IMR-90 (cell line): ENCODE measurements around the gene TBC1D1. TPM values are rescaled to one million over a fixed set of nuclear protein-coding genes. Genes with fewer than 3 reads are reported as not detected.

Source experiments
- ATAC-seq: fragments of 200-7000 bp; cut with Tn5 transposase; 2 replicates; pipeline ENCODE4 v1.9.1; 2020; ENCODE audit warnings: low read depth, mild to moderate bottlenecking, moderate library complexity
- BruUV-seq: library from RNA; stranded (reverse); fragments of 400-500 nt; replicated peaks from 2 replicates; lab custom pipeline; 2021; lab: Mats Ljungman, UMichigan
- CTCF ChIA-PET: fragments of 300-600 bp; formaldehyde crosslinking; extraction: SDS; loops from one replicate; lab custom pipeline; 2021; ENCODE audit warnings: antibody characterized with exemption; lab: Yijun Ruan, JAX
- POLR2A ChIA-PET: fragments of 300-600 bp; sonication (Branson Sonifier 250); formaldehyde crosslinking; loops from one replicate; lab custom pipeline; 2022; ENCODE audit warnings: antibody characterized with exemption; ENCODE audit not compliant: unreplicated experiment; lab: Charles Lee
- DNase-seq: peaks from one replicate; pipeline ENCODE4 v3.0.0; 2013
- H2AFZ ChIP-seq: replicated peaks from 2 replicates; pipeline ENCODE3; 2013; ENCODE audit warnings: low read length, mild to moderate bottlenecking; ENCODE audit not compliant: poor library complexity
- H2AK5ac ChIP-seq: 2 replicates; pipeline ENCODE4 v1.6.1; 2013; ENCODE audit warnings: low read depth, low read length, inconsistent platforms
- H2AK9ac ChIP-seq: replicated peaks from 2 replicates; pipeline ENCODE3; 2013; ENCODE audit warnings: mild to moderate bottlenecking, low read depth, low read length, moderate library complexity; ENCODE audit not compliant: poor library complexity
- H2BK120ac ChIP-seq: 2 replicates; pipeline ENCODE4 v1.6.1; 2013; ENCODE audit warnings: low read depth, low read length, inconsistent platforms
- H2BK15ac ChIP-seq: 3 replicates; pipeline ENCODE4 v1.6.1; 2013; ENCODE audit warnings: low read depth, low read length, inconsistent platforms
- H2BK20ac ChIP-seq: 2 replicates; pipeline ENCODE4 v1.6.1; 2013; ENCODE audit warnings: low read depth, mild to moderate bottlenecking, inconsistent platforms, low read length, moderate library complexity
- H2BK5ac ChIP-seq: 2 replicates; pipeline ENCODE4 v1.6.1; 2013; ENCODE audit warnings: mild to moderate bottlenecking, low read depth, low read length, inconsistent platforms; ENCODE audit not compliant: poor library complexity, severe bottlenecking
- H3K14ac ChIP-seq: replicated peaks from 2 replicates; pipeline ENCODE4 v1.6.1; 2013; ENCODE audit warnings: low read depth, low read length, inconsistent platforms
- H3K18ac ChIP-seq: 2 replicates; pipeline ENCODE4 v1.6.1; 2013; ENCODE audit warnings: low read depth, low read length, control low read depth
- H3K23ac ChIP-seq: 2 replicates; pipeline ENCODE4 v1.6.1; 2013; ENCODE audit warnings: low read depth, low read length, inconsistent platforms
- H3K27ac ChIP-seq: 2 replicates; pipeline ENCODE4 v1.5.1; 2013; ENCODE audit warnings: mild to moderate bottlenecking, control low read depth, low read length; ENCODE audit not compliant: insufficient read depth
- H3K27me3 ChIP-seq: 2 replicates; pipeline ENCODE4 v1.6.1; 2013; ENCODE audit warnings: low read length; ENCODE audit not compliant: control insufficient read depth, insufficient read depth
- H3K36me3 ChIP-seq: 2 replicates; pipeline ENCODE4 v1.6.1; 2013; ENCODE audit warnings: low read length, mixed read lengths; ENCODE audit not compliant: control insufficient read depth, insufficient read depth
- H3K4ac ChIP-seq: 2 replicates; pipeline ENCODE4 v1.6.1; 2013; ENCODE audit warnings: low read depth, low read length, inconsistent platforms
- H3K4me1 ChIP-seq: 2 replicates; pipeline ENCODE4 v1.6.1; 2013; ENCODE audit warnings: low read length, mixed read lengths; ENCODE audit not compliant: control insufficient read depth, insufficient read depth
- H3K4me2 ChIP-seq: 2 replicates; pipeline ENCODE4 v1.6.1; 2013; ENCODE audit warnings: low read depth, mild to moderate bottlenecking, control low read depth, low read length, moderate library complexity
- H3K4me3 ChIP-seq: 2 replicates; pipeline ENCODE4 v1.5.1; 2013; ENCODE audit warnings: low read depth, mild to moderate bottlenecking, control low read depth, low read length, moderate library complexity; ENCODE audit not compliant: insufficient read depth
- H3K56ac ChIP-seq: 2 replicates; pipeline ENCODE4 v1.6.1; 2013; ENCODE audit warnings: low read length, inconsistent platforms; ENCODE audit not compliant: insufficient read depth; ENCODE audit errors: extremely low read depth
- H3K79me1 ChIP-seq, 2 experiments: 2 replicates each; pipeline ENCODE4 v1.6.1; 2013; ENCODE audit warnings: low read length in 2 of 2, inconsistent platforms in 1 of 2, low read depth in 1 of 2
- H3K9ac ChIP-seq: 2 replicates; pipeline ENCODE4 v1.6.1; 2013; ENCODE audit warnings: low read depth, low read length, control low read depth
- H3K9me1 ChIP-seq: 2 replicates; pipeline ENCODE4 v1.6.1; 2013; ENCODE audit warnings: low read length, inconsistent platforms; ENCODE audit not compliant: insufficient read depth
- H3K9me3 ChIP-seq: 2 replicates; pipeline ENCODE4 v1.6.1; 2013; ENCODE audit warnings: low read length; ENCODE audit not compliant: control insufficient read depth, insufficient read depth
- H4K20me1 ChIP-seq: 2 replicates; pipeline ENCODE4 v1.6.1; 2013; ENCODE audit warnings: low read length, inconsistent platforms; ENCODE audit not compliant: insufficient read depth
- H4K5ac ChIP-seq: 2 replicates; pipeline ENCODE4 v1.6.1; 2013; ENCODE audit warnings: mild to moderate bottlenecking, low read depth, low read length, control low read depth
- H4K8ac ChIP-seq, 2 experiments: 2 replicates each; pipeline ENCODE4 v1.6.1; 2013; ENCODE audit warnings: low read depth in 2 of 2, low read length in 2 of 2, control low read depth in 1 of 2, inconsistent platforms in 1 of 2
- H4K91ac ChIP-seq: 2 replicates; pipeline ENCODE4 v1.6.1; 2013; ENCODE audit warnings: low read depth, low read length, inconsistent platforms; ENCODE audit not compliant: insufficient read depth
- BHLHE40 ChIP-seq: fragments of 150-350 bp; IDR thresholded peaks from 2 replicates; pipeline ENCODE4 v1.6.1; 2016; ENCODE audit warnings: mild to moderate bottlenecking, low read depth, low read length
- CEBPB ChIP-seq: IDR thresholded peaks from 2 replicates; pipeline ENCODE4 v1.6.1; 2012; ENCODE audit warnings: low read depth, low read length, improper control_type of control experiment
- CHD1 ChIP-seq: IDR thresholded peaks from 2 replicates; pipeline ENCODE4 v1.6.1; 2012; ENCODE audit warnings: low read depth, low read length, improper control_type of control experiment
- CTCF ChIP-seq: conservative IDR thresholded peaks from 2 replicates; pipeline ENCODE4 v1.5.1; 2012; ENCODE audit warnings: mild to moderate bottlenecking, low read depth, low read length, improper control_type of control experiment
- ELK1 ChIP-seq: fragments of 150-350 bp; IDR thresholded peaks from 2 replicates; pipeline ENCODE4 v1.6.1; 2016; ENCODE audit warnings: low read depth, mild to moderate bottlenecking, low read length, moderate library complexity, borderline replicate concordance
- FOS ChIP-seq: fragments of 150-350 bp; IDR thresholded peaks from 2 replicates; pipeline ENCODE4 v1.6.1; 2016; ENCODE audit warnings: low read depth, low read length
- MAFK ChIP-seq: IDR thresholded peaks from 2 replicates; pipeline ENCODE4 v1.6.1; 2012; ENCODE audit warnings: low read depth, low read length, improper control_type of control experiment
- MAZ ChIP-seq: IDR thresholded peaks from 2 replicates; pipeline ENCODE4 v1.6.1; 2012; ENCODE audit warnings: low read depth, mild to moderate bottlenecking, low read length, improper control_type of control experiment, moderate library complexity, borderline replicate concordance
- MXI1 ChIP-seq: IDR thresholded peaks from 2 replicates; pipeline ENCODE4 v1.6.1; 2012; ENCODE audit warnings: low read depth, mild to moderate bottlenecking, low read length, moderate library complexity, borderline replicate concordance
- NFE2L2 ChIP-seq: fragments of 150-350 bp; IDR thresholded peaks from 2 replicates; pipeline ENCODE4 v1.6.1; 2016; ENCODE audit warnings: low read depth, mild to moderate bottlenecking, low read length
- POLR2A ChIP-seq: IDR thresholded peaks from 2 replicates; pipeline ENCODE4 v1.6.1; 2012; ENCODE audit warnings: mild to moderate bottlenecking, low read depth, low read length
- RAD21 ChIP-seq: IDR thresholded peaks from 2 replicates; pipeline ENCODE4 v1.6.1; 2012; ENCODE audit warnings: low read length, improper control_type of control experiment
- RCOR1 ChIP-seq: IDR thresholded peaks from 2 replicates; pipeline ENCODE4 v1.6.1; 2012; ENCODE audit warnings: mild to moderate bottlenecking, low read length, improper control_type of control experiment; ENCODE audit not compliant: insufficient replicate concordance
- RFX5 ChIP-seq: IDR thresholded peaks from 2 replicates; pipeline ENCODE4 v1.8.0; 2012; ENCODE audit warnings: low read depth, mild to moderate bottlenecking, low read length, moderate library complexity
- SMC3 ChIP-seq: fragments of 150-350 bp; IDR thresholded peaks from 2 replicates; pipeline ENCODE4 v1.6.1; 2016; ENCODE audit warnings: low read depth, mild to moderate bottlenecking, antibody characterized with exemption, low read length, moderate library complexity
- USF2 ChIP-seq: fragments of 150-350 bp; IDR thresholded peaks from 2 replicates; pipeline ENCODE4 v1.6.1; 2017; ENCODE audit warnings: mild to moderate bottlenecking, antibody characterized with exemption, low read length, low read depth
- WGBS, 2 experiments: methylation state at CpG; one replicate each; pipeline versions ENCODE4 v1.1.5 to v1.1.7; 2013; ENCODE audit warnings: missing lambda C conversion rate in 2 of 2; ENCODE audit not compliant: insufficient read length in 1 of 2; ENCODE audit errors: extremely low coverage in 2 of 2; 5-methylcytosine and 5-hydroxymethylcytosine counted together
- dilution Hi-C: fragments of 300-500 bp; cut with HindIII; formaldehyde crosslinking; loops from one replicate; pipeline ENCODE4 v1.14.3; 2018; ENCODE audit warnings: low sequenced_read_pairs; ENCODE audit not compliant: unreplicated experiment
- in situ Hi-C: fragments of 300-500 bp; cut with MboI; formaldehyde crosslinking; loops from 3 replicates; pipeline ENCODE4 v1.14.3; 2019; ENCODE audit warnings: low sequenced_read_pairs, inconsistent platforms, mixed read lengths
- intact Hi-C: fragments of 100-400 bp; cut with micrococcal nuclease; formaldehyde crosslinking; loops from 2 replicates; pipeline ENCODE4 v1.10.0; 2022
- polyA plus RNA-seq, 3 experiments: library from polyadenylated mRNA; depleted of rRNA; stranded (reverse); fragments of >200 nt; gene quantifications; 2 replicates each; pipeline ENCODE4 v1.2.3, GENCODE V29; 2012; ENCODE audit warnings: low replicate concordance in 1 of 3
- total RNA-seq: library from RNA; depleted of rRNA; stranded (reverse); fragments of >200 nt; gene quantifications from 2 replicates; pipeline ENCODE4 v1.2.3, GENCODE V29; 2012

The TBC1D1 gene
- total and polyA plus RNA-seq, 2 of the 4 experiments (the other 2 are of a cell fraction): 42.4 to 104 TPM

- WGBS, 2 experiments: no CpG with 5 or more reads among the region's 3 CpGs
- no peak overlapping the region for H4K8ac ChIP-seq
- H3K9ac ChIP-seq: no peak overlapping the region
- no peak overlapping the region for H3K27ac ChIP-seq
- no peaks in the 10 kb centered on the region for H3K27me3 ChIP-seq
- no peak for ATAC-seq
- dilution Hi-C loops: no loop called here
- no peak overlapping the region for H3K14ac ChIP-seq
- no peak for DNase-seq
- TF ChIP-seq MAFK: no peak
- no peak for TF ChIP-seq RFX5
- no peak for TF ChIP-seq MXI1
- TF ChIP-seq CEBPB: no peak
- no peak for TF ChIP-seq NFE2L2
- TF ChIP-seq CTCF: no peak
- no peak for TF ChIP-seq USF2
- no peak for TF ChIP-seq FOS
- no peak for TF ChIP-seq ELK1
- TF ChIP-seq SMC3: no peak
- TF ChIP-seq CHD1: no peak
- no peak for TF ChIP-seq RAD21
- TF ChIP-seq BHLHE40: no peak
- TF ChIP-seq RCOR1: no peak
- no peak for TF ChIP-seq MAZ
- no peak for TF ChIP-seq POLR2A
- no peak overlapping the region for H3K18ac ChIP-seq
- no peak overlapping the region for H2BK20ac ChIP-seq
- no peak overlapping the region for H4K5ac ChIP-seq
- in situ Hi-C loops: no loop called here
- no TSS peak for BruUV-seq
- H2BK120ac ChIP-seq: no peak overlapping the region
- H3K23ac ChIP-seq: no peak overlapping the region
- peaks cover 0 to 5% of the 10 kb centered on the region in 2 experiments; a peak in 1 of 4 replicates for H3K79me1 ChIP-seq
- intact Hi-C loops: no loop called here
- no peak overlapping the region for H3K4me3 ChIP-seq
- H3K9me3 ChIP-seq: no peaks in the 10 kb centered on the region; the same call in 1 of the 2 replicates
- no peak overlapping the region for H3K4ac ChIP-seq
- no peak overlapping the region for H2AK5ac ChIP-seq
- H2AK9ac ChIP-seq: no peak overlapping the region
- ChIA-PET POLR2A (no interaction called here), CTCF (no interaction called here)
- H3K4me1 ChIP-seq: peaks cover 9% of the 10 kb centered on the region
- no peak overlapping the region for H3K4me2 ChIP-seq
- no peak overlapping the region for H2BK5ac ChIP-seq
- no peak overlapping the region for H2AFZ ChIP-seq
- no peak overlapping the region for H2BK15ac ChIP-seq
- peaks cover 10% of the 10 kb centered on the region for H3K9me1 ChIP-seq
- H4K91ac ChIP-seq: no peak overlapping the region
- H3K56ac ChIP-seq: no peak overlapping the region
- no peaks in the 10 kb centered on the region for H4K20me1 ChIP-seq
- H3K36me3 ChIP-seq: no peaks in the 10 kb centered on the region
Measured at GRCh38 chr4:38166768-38167167, 275.9 kb downstream of the TBC1D1 start.
